Measurements from ENCODE around the gene NOTCH2. TPM values are rescaled to one million over a fixed set of nuclear protein-coding genes. Genes with fewer than 3 reads are reported as not detected.
A peak's percentile ranks its signal among the peaks of the same experiment; 100 is the strongest.

Gene NOTCH2
- total RNA-seq, 1 donor from 2014 or later, result 88.0 TPM

GRCh38 chr1:119941392-119941791 is 128.1 kb downstream of the NOTCH2 start:
- Mint-ChIP-seq H3K27ac (no peak overlapping the region), H3K4me1 (ENCODE audit: low read depth) (peaks cover 4% of the 10 kb centered on the region), H3K9me3 (no peaks in the 10 kb centered on the region), H3K36me3 (ENCODE audit: low read depth) (peaks cover 54% of the 10 kb centered on the region), H3K27me3 (ENCODE audit: low read depth) (no peaks in the 10 kb centered on the region), H3K4me3 (ENCODE audit: low read depth) (no peak overlapping the region)
- intact Hi-C loops (cut with micrococcal nuclease), result no loop called here
- DNase-seq (ENCODE audit: low spot score), result no peak

DNA sequence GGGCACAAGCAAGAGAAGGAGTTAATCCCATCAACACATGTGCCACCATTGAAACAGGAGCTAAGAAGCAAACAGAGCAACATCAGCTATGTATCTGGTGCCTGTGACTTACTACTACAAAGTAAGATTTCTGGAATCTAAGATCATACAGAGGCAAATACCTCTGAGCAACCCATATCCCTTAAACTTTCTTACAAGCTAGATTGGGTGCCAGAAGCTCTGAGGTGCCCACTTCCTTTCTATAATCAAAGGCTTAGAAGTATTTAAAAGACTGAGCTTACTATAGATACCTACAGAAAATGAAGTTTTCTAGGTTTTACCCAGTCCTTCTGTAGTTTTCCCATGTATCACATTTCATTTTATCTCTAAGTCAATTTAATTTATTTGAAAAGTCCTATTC is 128.8 kb downstream of the NOTCH2 start:
- DNase-seq (ENCODE audit: low spot score), result no peak
- no peaks in the 10 kb centered on the region for H3K27me3 Mint-ChIP-seq (ENCODE audit: low read depth)
- H3K9me3 Mint-ChIP-seq, result no peaks in the 10 kb centered on the region
- intact Hi-C loops (cut with micrococcal nuclease), result no loop called here
- H3K27ac Mint-ChIP-seq, result no peak overlapping the region
- H3K4me3 Mint-ChIP-seq (ENCODE audit: low read depth), result no peak overlapping the region
- peaks cover 59% of the 10 kb centered on the region for H3K36me3 Mint-ChIP-seq (ENCODE audit: low read depth)
- peaks cover 4% of the 10 kb centered on the region for H3K4me1 Mint-ChIP-seq (ENCODE audit: low read depth)

GRCh38 chr1:119937198-119937597 is 132.3 kb downstream of the NOTCH2 start:
- intact Hi-C loops (cut with micrococcal nuclease), result no loop called here
- Mint-ChIP-seq H3K36me3 (ENCODE audit: low read depth) (peaks cover 82% of the 10 kb centered on the region), H3K27me3 (ENCODE audit: low read depth) (no peaks in the 10 kb centered on the region), H3K4me3 (ENCODE audit: low read depth) (no peak overlapping the region), H3K9me3 (peaks cover 12% of the 10 kb centered on the region), H3K27ac (no peak overlapping the region), H3K4me1 (ENCODE audit: low read depth) (peaks cover 2% of the 10 kb centered on the region)
- no peak for DNase-seq (ENCODE audit: low spot score)

DNA sequence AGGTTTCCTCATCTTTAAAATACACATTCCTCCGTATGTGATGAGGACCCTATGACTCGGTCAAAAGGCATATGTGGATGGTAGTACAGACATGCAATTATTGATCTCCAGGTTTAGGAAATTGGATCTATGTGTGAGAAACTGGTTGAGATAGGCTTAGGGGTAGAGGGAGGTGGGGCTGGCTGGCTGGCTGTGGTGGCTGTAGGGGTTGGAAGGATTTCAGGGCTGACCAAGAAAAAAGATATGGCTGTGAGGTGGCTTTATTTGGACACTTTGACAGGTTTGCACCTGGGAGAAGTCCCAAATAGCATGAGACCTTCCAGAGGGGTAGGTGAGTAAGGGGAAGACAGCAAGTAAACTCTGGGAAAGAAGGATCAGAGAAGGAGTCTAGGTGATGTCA is 133.5 kb downstream of the NOTCH2 start:
- Mint-ChIP-seq H3K4me1 (ENCODE audit: low read depth) (no peaks in the 10 kb centered on the region), H3K27me3 (ENCODE audit: low read depth) (no peaks in the 10 kb centered on the region)

DNA sequence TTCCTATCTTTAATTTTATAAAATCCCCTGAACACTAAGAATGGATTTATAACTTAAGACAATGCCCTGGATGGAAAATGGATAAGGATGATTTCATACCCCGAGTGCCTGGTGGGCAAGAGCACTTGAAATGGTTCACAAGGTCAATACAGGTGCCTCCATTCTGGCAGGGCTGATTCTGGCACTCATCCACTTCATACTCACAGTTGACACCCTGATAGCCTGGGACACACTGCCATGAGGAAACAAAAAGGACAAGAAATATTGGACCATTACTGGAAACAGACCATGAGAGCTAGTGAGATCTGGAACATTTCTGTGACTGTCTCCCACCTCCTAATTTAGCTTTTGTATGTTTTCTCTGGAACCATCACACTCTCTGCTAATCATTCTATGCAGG is 134.1 kb downstream of the NOTCH2 start:
- Mint-ChIP-seq H3K9me3 (peaks cover 12% of the 10 kb centered on the region), H3K36me3 (ENCODE audit: low read depth) (peaks cover 68% of the 10 kb centered on the region), H3K4me3 (ENCODE audit: low read depth) (no peak overlapping the region), H3K27ac (peak overlapping the region; percentile 1), H3K27me3 (ENCODE audit: low read depth) (no peaks in the 10 kb centered on the region), H3K4me1 (ENCODE audit: low read depth) (no peaks in the 10 kb centered on the region)
- DNase-seq (ENCODE audit: low spot score), result no peak
- intact Hi-C loops (cut with micrococcal nuclease), result no loop called here

More for the DNA sequence above, 133.5 kb downstream of the NOTCH2 start:
- intact Hi-C loops (cut with micrococcal nuclease), result no loop called here
- no peak for DNase-seq (ENCODE audit: low spot score)
- H3K36me3 Mint-ChIP-seq (ENCODE audit: low read depth), result peaks cover 71% of the 10 kb centered on the region
- H3K27ac Mint-ChIP-seq, result peak overlapping the region; percentile 1
- H3K9me3 Mint-ChIP-seq, result peaks cover 12% of the 10 kb centered on the region
- no peak overlapping the region for H3K4me3 Mint-ChIP-seq (ENCODE audit: low read depth)

- no peak for DNase-seq (ENCODE audit: low spot score)
- intact Hi-C loops (cut with micrococcal nuclease), result no loop called here
- no peaks in the 10 kb centered on the region for H3K27me3 Mint-ChIP-seq (ENCODE audit: low read depth)
- H3K27ac Mint-ChIP-seq, result no peak overlapping the region
- no peak overlapping the region for H3K4me3 Mint-ChIP-seq (ENCODE audit: low read depth)
- peaks cover 58% of the 10 kb centered on the region for H3K36me3 Mint-ChIP-seq (ENCODE audit: low read depth)
- H3K9me3 Mint-ChIP-seq, result peaks cover 12% of the 10 kb centered on the region
- no peaks in the 10 kb centered on the region for H3K4me1 Mint-ChIP-seq (ENCODE audit: low read depth)
Measured at GRCh38 chr1:119933397-119933796, 136.1 kb downstream of the NOTCH2 start.

GRCh38 chr1:119929643-119930315 is 139.7 kb downstream of the NOTCH2 start:
- H3K36me3 Mint-ChIP-seq (ENCODE audit: low read depth), result peaks cover 59% of the 10 kb centered on the region

GRCh38 chr1:119926553-119926952 is 142.9 kb downstream of the NOTCH2 start:
- intact Hi-C loops (cut with micrococcal nuclease), result no loop called here
- Mint-ChIP-seq H3K4me1 (ENCODE audit: low read depth) (no peaks in the 10 kb centered on the region), H3K27ac (no peak overlapping the region), H3K27me3 (ENCODE audit: low read depth) (no peaks in the 10 kb centered on the region), H3K4me3 (ENCODE audit: low read depth) (no peak overlapping the region), H3K36me3 (ENCODE audit: low read depth) (peaks cover 61% of the 10 kb centered on the region), H3K9me3 (no peaks in the 10 kb centered on the region)
- DNase-seq (ENCODE audit: low spot score), result no peak

More at GRCh38 chr1:119929643-119930315, 139.7 kb downstream of the NOTCH2 start:
- no peak for DNase-seq (ENCODE audit: low spot score)
- intact Hi-C loops (cut with micrococcal nuclease), result no loop called here
- Mint-ChIP-seq H3K4me3 (ENCODE audit: low read depth) (no peak overlapping the region), H3K9me3 (peaks cover 12% of the 10 kb centered on the region), H3K27ac (no peak overlapping the region), H3K27me3 (ENCODE audit: low read depth) (no peaks in the 10 kb centered on the region), H3K4me1 (ENCODE audit: low read depth) (no peaks in the 10 kb centered on the region)

DNA sequence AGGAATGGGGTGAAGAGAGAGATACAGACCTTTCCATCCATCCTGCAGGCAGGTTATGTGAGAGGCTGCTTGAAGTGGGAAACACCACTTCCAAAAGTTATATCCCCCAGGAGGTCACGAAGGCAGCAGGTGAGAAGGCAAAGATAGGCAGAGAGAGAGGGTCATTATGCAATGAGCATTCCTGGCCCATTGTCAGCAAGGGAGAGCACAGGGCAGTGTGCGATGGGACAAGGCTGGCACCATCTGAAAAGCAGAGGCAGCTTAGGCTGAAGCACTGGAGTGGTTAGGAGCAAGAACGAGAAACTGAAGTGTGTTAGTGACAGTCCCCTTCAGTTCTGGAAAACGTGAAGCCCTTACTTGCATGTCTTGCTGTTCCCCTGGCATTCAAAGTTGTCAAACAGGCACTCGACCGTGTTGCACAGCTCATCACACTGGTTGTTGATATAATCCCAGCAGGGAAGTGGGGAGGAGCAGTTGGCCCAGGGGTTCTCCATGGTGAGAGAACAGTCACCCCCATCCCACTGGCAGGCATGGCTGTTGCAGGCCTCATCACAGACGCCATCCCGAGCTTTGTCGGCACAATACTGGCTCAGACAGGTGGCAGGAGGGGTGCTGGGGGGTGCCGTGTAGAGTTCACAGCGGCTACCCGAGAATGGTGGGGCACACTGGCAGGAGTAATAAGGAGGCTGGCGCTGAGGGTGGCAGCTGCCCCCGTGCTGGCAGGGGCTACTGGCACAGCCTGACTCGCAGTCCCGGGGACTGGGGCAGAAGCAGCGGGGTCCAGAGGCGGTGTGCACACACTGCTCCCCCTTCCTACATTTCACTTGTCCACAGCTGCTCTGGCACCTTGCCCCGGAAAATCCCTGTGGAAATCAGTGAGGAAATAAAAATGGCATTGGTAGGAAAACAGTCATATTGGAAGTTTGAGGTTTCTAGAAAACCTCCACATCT is 144.2 kb downstream of the NOTCH2 start:
- no peak overlapping the region for H3K27ac Mint-ChIP-seq
- peaks cover 72% of the 10 kb centered on the region for H3K36me3 Mint-ChIP-seq (ENCODE audit: low read depth)
- no peaks in the 10 kb centered on the region for H3K27me3 Mint-ChIP-seq (ENCODE audit: low read depth)
- no peak for DNase-seq (ENCODE audit: low spot score)
- H3K4me3 Mint-ChIP-seq (ENCODE audit: low read depth), result no peak overlapping the region
- H3K9me3 Mint-ChIP-seq, result no peaks in the 10 kb centered on the region
- intact Hi-C loops (cut with micrococcal nuclease), result no loop called here
- no peaks in the 10 kb centered on the region for H3K4me1 Mint-ChIP-seq (ENCODE audit: low read depth)

DNA sequence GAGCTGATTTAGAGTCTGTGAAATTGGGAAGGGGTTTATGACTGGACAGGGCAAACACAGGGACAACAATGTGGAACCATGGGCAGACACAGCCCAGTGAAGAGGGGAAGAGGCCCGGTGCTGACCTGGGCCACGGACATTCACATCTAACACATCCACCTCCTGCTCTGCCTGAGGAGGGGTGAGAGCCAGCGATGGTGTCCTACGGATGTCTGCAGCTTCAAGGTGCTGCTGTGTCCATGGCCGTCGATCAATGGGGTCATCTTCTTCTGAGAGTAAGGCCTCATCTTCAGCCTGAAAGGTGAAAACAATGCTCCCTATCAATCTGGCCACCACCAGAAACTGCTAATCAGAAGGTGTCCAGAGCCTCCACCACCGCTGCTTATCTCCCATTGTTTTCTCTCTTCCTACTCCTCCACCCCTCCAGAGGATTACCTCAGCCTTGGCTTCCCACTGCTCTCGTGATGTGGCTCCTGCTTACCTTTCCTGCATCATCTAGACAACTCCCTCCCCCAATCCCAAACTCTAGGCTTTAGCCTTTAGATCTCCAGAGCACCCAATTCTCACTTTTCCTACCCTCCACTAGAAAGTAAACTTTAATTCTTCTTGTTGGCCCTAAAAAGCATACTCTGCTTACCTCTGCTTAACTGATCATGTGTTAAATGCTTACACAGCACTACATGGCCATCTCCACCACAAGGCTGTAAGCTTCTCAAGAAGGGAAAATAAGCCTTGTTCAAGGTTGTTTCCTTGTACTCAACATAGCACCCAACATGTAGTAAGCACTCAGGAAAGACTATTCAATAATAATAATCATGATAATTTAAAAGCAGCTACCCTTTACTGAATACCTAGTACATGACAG is 149.1 kb downstream of the NOTCH2 start:
- no peaks in the 10 kb centered on the region for H3K9me3 Mint-ChIP-seq
- no peaks in the 10 kb centered on the region for H3K27me3 Mint-ChIP-seq (ENCODE audit: low read depth)
- no peak overlapping the region for H3K4me3 Mint-ChIP-seq (ENCODE audit: low read depth)
- intact Hi-C loops (cut with micrococcal nuclease), result no loop called here
- no peak overlapping the region for H3K27ac Mint-ChIP-seq
- no peak for DNase-seq (ENCODE audit: low spot score)
- no peaks in the 10 kb centered on the region for H3K4me1 Mint-ChIP-seq (ENCODE audit: low read depth)
- peaks cover 82% of the 10 kb centered on the region for H3K36me3 Mint-ChIP-seq (ENCODE audit: low read depth)

GRCh38 chr1:119919241-119919640 is 150.2 kb downstream of the NOTCH2 start:
- Mint-ChIP-seq H3K4me1 (ENCODE audit: low read depth) (no peaks in the 10 kb centered on the region), H3K4me3 (ENCODE audit: low read depth) (no peak overlapping the region), H3K36me3 (ENCODE audit: low read depth) (peaks cover 82% of the 10 kb centered on the region), H3K27me3 (ENCODE audit: low read depth) (no peaks in the 10 kb centered on the region), H3K9me3 (no peaks in the 10 kb centered on the region), H3K27ac (no peak overlapping the region)
- intact Hi-C loops (cut with micrococcal nuclease), result no loop called here
- DNase-seq (ENCODE audit: low spot score), result no peak

- Mint-ChIP-seq H3K9me3 (no peaks in the 10 kb centered on the region), H3K27me3 (ENCODE audit: low read depth) (no peaks in the 10 kb centered on the region), H3K4me3 (ENCODE audit: low read depth) (no peak overlapping the region), H3K4me1 (ENCODE audit: low read depth) (no peaks in the 10 kb centered on the region), H3K36me3 (ENCODE audit: low read depth) (peaks cover 85% of the 10 kb centered on the region), H3K27ac (no peak overlapping the region)
- DNase-seq (ENCODE audit: low spot score), result no peak
- intact Hi-C loops (cut with micrococcal nuclease), result no loop called here
Measured at GRCh38 chr1:119918301-119918700, 151.2 kb downstream of the NOTCH2 start.

Data from activated T-helper 2 cell treated with anti-CD3 and anti-CD28 coated beads, Interferon-gamma antibody, Interleukin-2, Interleukin-4, amounts not matched to agents 10 μg/mL and 5 μg/mL and 100 μg/mL, durations not matched to agents 14 hours and 24 hours and 36 hours (primary cell).